PC-9 (cell line): ENCODE results near the gene OSER1.

Source experiments
- CTCF ChIP-seq: fragments of 200-600 bp; sonication (generic); conservative IDR thresholded peaks from 2 replicates; pipeline ENCODE4 v1.6.1; 2017; ENCODE audit warnings: mixed run types, antibody characterized with exemption, mild to moderate bottlenecking, moderate library complexity
- EZH2 ChIP-seq: fragments of 200-600 bp; sonication (generic); IDR thresholded peaks from 2 replicates; pipeline ENCODE4 v1.8.0; 2017; ENCODE audit warnings: antibody characterized with exemption, low read depth

GRCh38 chr20:44253528-44253927 lies 43.0 kb upstream of the OSER1 start:
- TF ChIP-seq CTCF (no peak; the same call in 1 of the 2 replicates), EZH2 (no peak)
